Measurements from ENCODE around the gene PFKP. TPM values are rescaled to one million over a fixed set of nuclear protein-coding genes. Genes with fewer than 3 reads are reported as not detected.
A peak's percentile ranks its signal among the peaks of the same experiment; 100 is the strongest.

PFKP gene
- total RNA-seq, 1 donor from 2014 or later = 196 TPM

- H3K4me3 ChIP-seq (ENCODE audit: low read depth, low read length) = no peak overlapping the region
- DNase-seq (ENCODE audit: low read depth) (no peak), FAIRE-seq (no peak)
- no peaks in the 10 kb centered on the region for H3K27me3 ChIP-seq (ENCODE audit: control insufficient read depth, insufficient read depth, low read length)
- H3K36me3 ChIP-seq (ENCODE audit: control insufficient read depth, insufficient read depth, low read length) = peaks cover 20% of the 10 kb centered on the region
- TF ChIP-seq, protein P1, sequence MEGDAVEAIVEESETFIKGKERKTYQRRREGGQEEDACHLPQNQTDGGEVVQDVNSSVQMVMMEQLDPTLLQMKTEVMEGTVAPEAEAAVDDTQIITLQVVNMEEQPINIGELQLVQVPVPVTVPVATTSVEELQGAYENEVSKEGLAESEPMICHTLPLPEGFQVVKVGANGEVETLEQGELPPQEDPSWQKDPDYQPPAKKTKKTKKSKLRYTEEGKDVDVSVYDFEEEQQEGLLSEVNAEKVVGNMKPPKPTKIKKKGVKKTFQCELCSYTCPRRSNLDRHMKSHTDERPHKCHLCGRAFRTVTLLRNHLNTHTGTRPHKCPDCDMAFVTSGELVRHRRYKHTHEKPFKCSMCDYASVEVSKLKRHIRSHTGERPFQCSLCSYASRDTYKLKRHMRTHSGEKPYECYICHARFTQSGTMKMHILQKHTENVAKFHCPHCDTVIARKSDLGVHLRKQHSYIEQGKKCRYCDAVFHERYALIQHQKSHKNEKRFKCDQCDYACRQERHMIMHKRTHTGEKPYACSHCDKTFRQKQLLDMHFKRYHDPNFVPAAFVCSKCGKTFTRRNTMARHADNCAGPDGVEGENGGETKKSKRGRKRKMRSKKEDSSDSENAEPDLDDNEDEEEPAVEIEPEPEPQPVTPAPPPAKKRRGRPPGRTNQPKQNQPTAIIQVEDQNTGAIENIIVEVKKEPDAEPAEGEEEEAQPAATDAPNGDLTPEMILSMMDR (IDR thresholded peaks at IDR 0.05; ENCODE audit: insufficient read depth, low read length, severe bottlenecking) = no peak
Measured at GRCh38 chr10:3098689-3099088, 31.3 kb downstream of the PFKP start.

DNA sequence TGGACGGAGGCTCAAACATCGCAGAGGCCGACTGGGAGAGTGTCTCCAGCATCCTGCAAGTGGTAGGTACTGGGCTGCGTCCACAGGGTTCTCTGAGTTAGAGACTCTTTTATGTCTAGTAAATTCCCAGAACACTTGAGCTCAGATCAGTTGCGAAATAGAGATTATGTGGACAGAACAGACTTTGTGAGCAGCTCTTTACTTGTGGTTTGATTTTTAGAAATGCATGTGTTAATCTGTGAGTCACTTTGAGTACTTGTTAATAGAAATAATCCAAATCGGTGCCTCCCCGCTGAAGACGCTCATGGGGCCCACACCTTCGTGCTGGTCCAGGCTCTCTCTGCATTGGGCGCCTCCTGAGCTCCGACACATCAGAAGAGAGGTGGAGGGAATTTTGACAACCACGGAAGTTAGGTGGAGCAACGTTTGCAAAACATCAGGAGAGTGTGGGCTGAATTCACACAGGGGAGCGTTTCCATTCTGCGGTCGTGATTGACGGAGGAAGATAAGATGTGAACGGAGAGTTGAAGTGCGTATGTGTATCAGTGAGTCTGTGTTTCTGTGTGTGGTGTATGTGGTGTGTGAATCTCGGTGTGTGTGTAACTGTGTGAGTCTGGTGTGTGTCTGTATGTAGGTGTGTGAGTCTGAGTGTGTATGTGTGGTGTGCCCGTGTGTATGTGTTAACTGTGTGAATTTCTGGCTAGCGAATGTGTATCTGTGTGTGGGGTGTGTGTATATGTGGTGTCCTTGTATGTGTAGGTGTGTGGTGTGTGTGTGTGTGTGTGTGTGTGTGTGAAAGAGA, 32.1 kb downstream of the PFKP start:
- no peak overlapping the region for H3K4me3 ChIP-seq (ENCODE audit: low read depth, low read length)
- peaks cover 26% of the 10 kb centered on the region for H3K36me3 ChIP-seq (ENCODE audit: control insufficient read depth, insufficient read depth, low read length)
- TF ChIP-seq, protein P1 (IDR thresholded peaks at IDR 0.05; ENCODE audit: insufficient read depth, low read length, severe bottlenecking) = no peak
- FAIRE-seq (peak; percentile 60), DNase-seq (ENCODE audit: low read depth) (peak; percentile 94)
- no peaks in the 10 kb centered on the region for H3K27me3 ChIP-seq (ENCODE audit: control insufficient read depth, insufficient read depth, low read length)

DNA sequence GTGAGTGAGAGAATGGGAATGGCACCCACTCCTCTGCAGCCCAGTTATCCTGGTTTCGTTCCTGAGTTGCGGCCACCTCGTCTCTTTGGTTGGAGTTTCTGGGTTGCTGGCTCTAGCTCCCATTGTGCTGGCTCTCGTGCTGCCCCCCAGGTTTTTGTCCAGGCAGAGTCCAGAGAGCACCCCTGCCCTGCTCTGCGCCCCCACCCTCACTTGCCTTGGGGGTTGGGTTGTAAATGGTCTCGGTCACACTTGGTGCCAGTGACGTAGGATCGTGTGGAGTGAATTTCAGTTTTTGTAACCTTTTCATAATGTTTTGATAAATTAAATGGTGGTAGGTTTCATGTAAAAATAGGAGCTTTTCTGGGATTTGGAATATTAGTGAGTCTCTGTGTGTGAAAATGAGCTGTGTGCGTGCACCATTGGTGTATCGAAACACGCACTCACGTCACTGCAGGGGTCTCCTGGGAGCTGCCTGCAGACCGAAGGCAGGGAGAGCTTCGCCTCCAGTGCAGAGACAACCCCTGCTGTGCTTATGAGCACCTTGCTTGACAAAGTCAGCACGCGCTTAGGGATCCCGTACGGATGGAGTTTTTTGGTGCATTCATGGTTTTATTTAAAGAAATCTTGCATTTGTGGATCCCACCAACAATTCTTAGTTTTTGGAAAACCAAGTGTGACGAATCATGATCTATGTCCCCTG, 32.9 kb downstream of the PFKP start:
- no peak for FAIRE-seq
- peaks cover 27% of the 10 kb centered on the region for H3K36me3 ChIP-seq (ENCODE audit: control insufficient read depth, insufficient read depth, low read length)
- TF ChIP-seq, protein P1 (IDR thresholded peaks at IDR 0.05; ENCODE audit: insufficient read depth, low read length, severe bottlenecking) = no peak
- H3K27me3 ChIP-seq (ENCODE audit: control insufficient read depth, insufficient read depth, low read length) = no peaks in the 10 kb centered on the region
- H3K4me3 ChIP-seq (ENCODE audit: low read depth, low read length) = no peak overlapping the region
- DNase-seq (ENCODE audit: low read depth) = no peak

DNA sequence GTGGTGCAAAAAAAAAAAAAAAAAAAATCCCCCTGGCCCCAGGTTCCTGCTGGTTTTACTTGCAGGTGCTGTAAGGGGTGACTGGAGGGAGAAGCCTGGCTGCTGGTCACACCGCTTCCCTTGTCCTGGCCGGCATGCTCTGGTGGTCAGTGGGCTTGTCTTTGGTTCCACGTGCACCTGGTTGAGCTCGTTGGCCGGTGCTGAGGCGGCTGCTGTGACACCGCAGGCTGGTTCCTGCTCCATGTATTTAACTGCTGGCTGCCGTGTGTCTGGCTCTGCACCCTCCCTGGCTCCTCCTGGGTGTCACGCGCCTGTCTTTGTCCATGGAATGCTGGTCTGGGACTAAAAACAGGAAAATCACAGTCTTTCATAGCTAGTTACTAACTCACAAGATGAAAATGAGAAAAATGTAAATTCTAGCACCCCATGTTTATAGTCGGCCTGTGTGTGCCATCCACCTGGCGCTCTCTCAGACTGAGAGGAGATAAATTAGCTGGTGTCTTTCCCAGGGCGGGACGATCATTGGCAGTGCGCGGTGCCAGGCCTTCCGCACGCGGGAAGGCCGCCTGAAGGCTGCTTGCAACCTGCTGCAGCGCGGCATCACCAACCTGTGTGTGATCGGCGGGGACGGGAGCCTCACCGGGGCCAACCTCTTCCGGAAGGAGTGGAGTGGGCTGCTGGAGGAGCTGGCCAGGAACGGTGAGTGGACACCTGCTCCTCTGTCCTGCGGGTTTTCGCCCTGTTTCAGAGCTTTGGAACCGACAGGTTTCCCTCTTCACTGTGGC, 33.7 kb downstream of the PFKP start:
- peak; percentile 55 for FAIRE-seq
- peaks cover 29% of the 10 kb centered on the region for H3K36me3 ChIP-seq (ENCODE audit: control insufficient read depth, insufficient read depth, low read length)

DNA sequence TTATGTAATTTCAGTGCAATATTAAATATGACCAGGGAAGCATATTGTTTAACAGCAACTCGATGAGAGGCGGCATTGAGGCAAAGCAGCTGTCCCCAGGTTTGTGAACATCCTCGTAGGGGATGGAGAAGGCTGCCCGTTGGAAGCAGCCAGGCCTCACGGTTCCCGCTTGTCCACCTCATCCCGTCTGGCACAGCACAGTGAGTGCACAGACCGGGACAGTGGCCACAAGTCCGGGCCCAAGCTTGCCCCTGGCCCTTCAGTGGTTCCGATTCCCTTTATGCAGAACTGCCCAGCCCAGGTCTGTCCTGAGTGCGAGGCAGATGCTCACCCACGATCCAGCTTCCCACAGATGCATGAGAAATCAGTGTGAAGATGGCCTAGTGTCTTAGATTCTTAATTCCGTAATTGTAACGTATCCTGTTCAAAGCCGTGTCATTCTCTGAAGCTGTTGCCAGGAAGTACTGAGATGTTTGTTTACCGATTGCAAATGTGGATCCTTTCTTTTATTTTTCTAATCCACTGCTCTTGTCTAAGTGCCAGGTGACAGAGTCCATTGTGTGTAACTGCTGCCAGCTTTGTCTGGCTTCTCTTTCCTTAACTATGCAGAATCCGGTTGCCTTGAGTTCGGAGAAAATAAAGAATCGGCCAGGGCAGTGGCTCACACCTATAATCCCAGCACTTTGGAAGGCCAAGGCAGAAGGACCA, 35.5 kb downstream of the PFKP start:
- Histone ChIP-seq H3K36me3 (ENCODE audit: control insufficient read depth, insufficient read depth, low read length) (peaks cover 28% of the 10 kb centered on the region), H3K27me3 (ENCODE audit: control insufficient read depth, insufficient read depth, low read length) (no peaks in the 10 kb centered on the region), H3K4me3 (ENCODE audit: low read depth, low read length) (no peak overlapping the region)
- FAIRE-seq = peak; percentile 95
- DNase-seq (ENCODE audit: low read depth) = peak; percentile 52
- TF ChIP-seq, protein P1 (IDR thresholded peaks at IDR 0.05; ENCODE audit: insufficient read depth, low read length, severe bottlenecking) = no peak

More for the DNA sequence above, 33.7 kb downstream of the PFKP start:
- Histone ChIP-seq H3K27me3 (ENCODE audit: control insufficient read depth, insufficient read depth, low read length) (no peaks in the 10 kb centered on the region), H3K4me3 (ENCODE audit: low read depth, low read length) (no peak overlapping the region)
- DNase-seq (ENCODE audit: low read depth) = no peak
- TF ChIP-seq, protein P1 (IDR thresholded peaks at IDR 0.05; ENCODE audit: insufficient read depth, low read length, severe bottlenecking) = no peak
